A549 (cell line): ENCODE results near the gene ATP1B3.

Source experiments
- BHLHE40 ChIP-seq: IDR thresholded peaks from 2 replicates; pipeline ENCODE4 v1.6.1; 2012; ENCODE audit warnings: low read depth, low read length, inconsistent platforms
- CEBPB ChIP-seq, 2 experiments: fragments of >200 bp in 1 of 2; sonication (Bioruptor Twin) in 1 of 2; formaldehyde crosslinking in 1 of 2; IDR thresholded peaks; 2 replicates each; pipeline ENCODE4 v1.6.1; 2012 to 2016
- CTCF ChIP-seq: fragments of >200 bp; sonication (Bioruptor Twin); formaldehyde crosslinking; IDR thresholded peaks from 3 replicates; pipeline ENCODE4 v1.5.1; 2016
- HDAC2 ChIP-seq: fragments of 200-600 bp; sonication (generic); IDR thresholded peaks from 2 replicates; pipeline ENCODE4 v1.6.1; 2016
- NPAS2 ChIP-seq: fragments of 250-450 bp; sonication (Bioruptor Pico); IDR thresholded peaks from 2 replicates; pipeline ENCODE4 v1.8.0; 2022; ENCODE audit warnings: mild to moderate bottlenecking, moderate library complexity, borderline replicate concordance
- POLR2A ChIP-seq: IDR thresholded peaks from 2 replicates; pipeline ENCODE4 v1.6.1; 2012; ENCODE audit warnings: mild to moderate bottlenecking, low read length
- RAD21 ChIP-seq, 2 experiments: fragments of >200 bp in 1 of 2; sonication (Bioruptor Twin) in 1 of 2; formaldehyde crosslinking in 1 of 2; IDR thresholded peaks in 1 of 2; conservative IDR thresholded peaks in 1 of 2; 2 replicates in 1 of 2; 3 replicates in 1 of 2; pipeline ENCODE4 v1.6.1; 2012 to 2018; ENCODE audit warnings: inconsistent platforms in 1 of 2
- REST ChIP-seq: fragments of 200-600 bp; sonication (generic); IDR thresholded peaks from 2 replicates; pipeline ENCODE4 v1.6.1; 2016; ENCODE audit warnings: antibody characterized with exemption, mild to moderate bottlenecking, moderate library complexity
- ZFP36 ChIP-seq: fragments of 450-650 bp; IDR thresholded peaks from 2 replicates; pipeline ENCODE4 v1.6.1; 2014; ENCODE audit warnings: borderline replicate concordance; ENCODE audit not compliant: partially characterized antibody

- no peak for TF ChIP-seq CEBPB (IDR thresholded peaks at IDR 0.05)
- no peak for TF ChIP-seq CTCF
- TF ChIP-seq REST, result no peak
- TF ChIP-seq POLR2A, result no peak
- TF ChIP-seq BHLHE40, result no peak
- TF ChIP-seq HDAC2, result no peak
- no peak for TF ChIP-seq ZFP36
- TF ChIP-seq RAD21 (conservative IDR thresholded peaks at IDR 0.05 in 1 of 2, IDR thresholded peaks at IDR 0.05 in 1 of 2), result no peak
- no peak for TF ChIP-seq NPAS2 (CRISPR knock-in tag)
Measured at GRCh38 chr3:141878817-141879216, 2.4 kb downstream of the ATP1B3 start.
